Left ventricle myocardium inferior (tissue), 1 donor: ENCODE data around the gene GABBR2. TPM values are rescaled to one million over a fixed set of nuclear protein-coding genes. Genes with fewer than 3 reads are reported as not detected.
A peak's percentile ranks its signal among the peaks of the same experiment; 100 is the strongest.
"Not testable (repeated sequence)": the region's sequence is repeated elsewhere in the genome, so short reads cannot be mapped to it uniquely, and the experiment has no call there.

Source experiments
- DNase-seq: peaks from one replicate; pipeline ENCODE4 v3.0.0-alpha.2; 2020
- H3K27ac ChIP-seq: fragments of 200-600 bp; replicated peaks from 2 replicates; pipeline ENCODE4 v1.8.0; 2021
- H3K27me3 ChIP-seq: fragments of 200-600 bp; 2 replicates; pipeline ENCODE4 v1.8.0; 2021; ENCODE audit warnings: low read depth
- H3K36me3 ChIP-seq: fragments of 200-600 bp; 2 replicates; pipeline ENCODE4 v1.8.0; 2021
- H3K4me1 ChIP-seq: fragments of 200-600 bp; 2 replicates; pipeline ENCODE4 v1.8.0; 2021
- H3K4me3 ChIP-seq: fragments of 200-600 bp; 2 replicates; pipeline ENCODE4 v1.8.0; 2021; ENCODE audit warnings: mild to moderate bottlenecking, moderate library complexity
- H3K9me3 ChIP-seq: fragments of 200-600 bp; replicated peaks from 2 replicates; pipeline ENCODE4 v1.8.0; 2021
- intact Hi-C: fragments of 100-400 bp; cut with micrococcal nuclease; formaldehyde crosslinking; loops from one replicate; pipeline ENCODE4 v1.11.0; 2022
- total RNA-seq: library from RNA; stranded (reverse); fragmentation: NEBNext Ultra II Directional; extraction: Animal tissue kit (Norgen Biotek cat#: 25700); gene quantifications from one replicate; pipeline ENCODE4 v1.2.1, GENCODE V29; 2021
- TF ChIP-seq, protein P1 (sequence below): fragments of 200-600 bp; IDR thresholded peaks from 2 replicates; pipeline ENCODE4 v1.8.0; 2021; ENCODE audit warnings: antibody characterized with exemption, mild to moderate bottlenecking, borderline replicate concordance
- donor health status: DM: no; HTN: yes; CAD: no; lungs with severe emphysema.

GABBR2 gene
- total RNA-seq, 1 donor from 2014 or later = 1.1 TPM

- TF ChIP-seq, protein P1, sequence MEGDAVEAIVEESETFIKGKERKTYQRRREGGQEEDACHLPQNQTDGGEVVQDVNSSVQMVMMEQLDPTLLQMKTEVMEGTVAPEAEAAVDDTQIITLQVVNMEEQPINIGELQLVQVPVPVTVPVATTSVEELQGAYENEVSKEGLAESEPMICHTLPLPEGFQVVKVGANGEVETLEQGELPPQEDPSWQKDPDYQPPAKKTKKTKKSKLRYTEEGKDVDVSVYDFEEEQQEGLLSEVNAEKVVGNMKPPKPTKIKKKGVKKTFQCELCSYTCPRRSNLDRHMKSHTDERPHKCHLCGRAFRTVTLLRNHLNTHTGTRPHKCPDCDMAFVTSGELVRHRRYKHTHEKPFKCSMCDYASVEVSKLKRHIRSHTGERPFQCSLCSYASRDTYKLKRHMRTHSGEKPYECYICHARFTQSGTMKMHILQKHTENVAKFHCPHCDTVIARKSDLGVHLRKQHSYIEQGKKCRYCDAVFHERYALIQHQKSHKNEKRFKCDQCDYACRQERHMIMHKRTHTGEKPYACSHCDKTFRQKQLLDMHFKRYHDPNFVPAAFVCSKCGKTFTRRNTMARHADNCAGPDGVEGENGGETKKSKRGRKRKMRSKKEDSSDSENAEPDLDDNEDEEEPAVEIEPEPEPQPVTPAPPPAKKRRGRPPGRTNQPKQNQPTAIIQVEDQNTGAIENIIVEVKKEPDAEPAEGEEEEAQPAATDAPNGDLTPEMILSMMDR = no peak
- DNase-seq = no peak
- intact Hi-C loops = loop anchor here (10.0 kb wide), 1 partner anchor 57 kb away; no protein-coding TSS in a partner anchor
- Histone ChIP-seq H3K4me1 (peaks cover 33% of the 10 kb centered on the region), H3K27me3 (peaks cover 4% of the 10 kb centered on the region), H3K27ac (peak overlapping the region; percentile 74), H3K9me3 (no peaks in the 10 kb centered on the region), H3K36me3 (no peaks in the 10 kb centered on the region), H3K4me3 (no peak overlapping the region)
These were observed 206.9 kb downstream of the GABBR2 start for GRCh38 chr9:98501819-98502218.

- not testable (repeated sequence) for H3K9me3 ChIP-seq, H3K36me3 ChIP-seq, DNase-seq, H3K4me3 ChIP-seq, H3K27me3 ChIP-seq, H3K27ac ChIP-seq
- peaks cover 33% of the 10 kb centered on the region for H3K4me1 ChIP-seq
- intact Hi-C loops = loop anchor here (10.0 kb wide), 1 partner anchor 56 kb away; no protein-coding TSS in a partner anchor
These were observed 207.5 kb downstream of the GABBR2 start for GRCh38 chr9:98501259-98501658.

DNA sequence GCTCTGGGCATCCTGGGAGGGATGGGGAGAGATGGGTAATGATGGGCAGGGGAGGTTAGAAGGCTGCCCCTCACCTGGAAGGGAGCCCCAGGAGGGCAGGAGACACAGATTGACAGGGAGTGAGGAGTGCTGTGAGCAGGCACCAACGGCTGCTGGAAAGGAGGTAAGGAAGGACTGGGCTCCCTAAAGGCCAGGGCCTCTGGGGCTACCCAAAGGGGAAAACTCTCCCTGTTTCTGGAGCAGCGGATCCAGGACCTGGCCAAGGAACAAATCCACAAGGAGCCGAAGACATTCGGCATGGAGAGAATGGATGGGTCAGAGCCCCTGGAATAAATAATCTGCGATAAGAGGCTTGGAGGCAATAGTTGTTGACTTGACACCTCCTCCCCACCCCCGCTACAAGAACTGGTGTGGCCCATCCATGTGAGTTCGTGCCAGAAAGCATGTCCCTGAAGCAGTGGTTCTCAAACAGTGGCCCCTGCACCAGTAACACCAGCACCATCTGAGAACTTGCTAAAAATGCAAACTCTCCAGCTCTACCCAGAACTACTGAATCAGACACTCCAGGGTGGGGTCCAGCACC is 208.3 kb downstream of the GABBR2 start:
- TF ChIP-seq, protein P1 = no peak
- intact Hi-C loops = loop anchor here (10.0 kb wide), 1 partner anchor 56 kb away; no protein-coding TSS in a partner anchor
- no peak for DNase-seq
- Histone ChIP-seq H3K36me3 (no peaks in the 10 kb centered on the region), H3K9me3 (no peaks in the 10 kb centered on the region), H3K4me1 (peaks cover 33% of the 10 kb centered on the region), H3K27ac (no peak overlapping the region), H3K4me3 (no peak overlapping the region), H3K27me3 (no peaks in the 10 kb centered on the region)

DNA sequence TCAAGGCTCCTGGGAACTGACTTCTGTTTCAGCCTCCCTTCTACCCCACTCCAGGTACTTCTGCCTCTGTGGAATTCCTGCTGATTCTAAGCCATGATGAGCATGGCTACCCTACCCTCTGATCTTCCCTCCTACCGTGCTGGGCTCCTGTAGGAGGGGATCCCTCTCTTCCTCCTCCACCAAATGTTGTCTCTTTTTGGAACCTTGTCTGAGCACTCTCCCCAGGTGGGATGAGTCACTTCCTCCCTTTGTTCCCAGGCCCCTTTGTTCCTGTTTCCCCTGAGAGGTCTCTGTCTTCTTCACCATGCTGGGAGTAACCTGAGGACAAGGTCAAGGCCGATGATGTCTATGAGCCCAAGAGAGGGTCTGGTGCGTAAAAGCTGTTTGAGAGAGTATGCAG is 213.2 kb downstream of the GABBR2 start:
- intact Hi-C loops = no loop called here
- TF ChIP-seq, protein P1 = no peak
- H3K9me3 ChIP-seq = peaks cover 6% of the 10 kb centered on the region
- H3K36me3 ChIP-seq = no peaks in the 10 kb centered on the region
- H3K27ac ChIP-seq = no peak overlapping the region
- no peaks in the 10 kb centered on the region for H3K27me3 ChIP-seq
- peaks cover 11% of the 10 kb centered on the region for H3K4me1 ChIP-seq
- no peak for DNase-seq
- H3K4me3 ChIP-seq = no peak overlapping the region

GRCh38 chr9:98494852-98495251 is 213.9 kb downstream of the GABBR2 start:
- H3K27ac ChIP-seq = no peak overlapping the region
- no peaks in the 10 kb centered on the region for H3K27me3 ChIP-seq
- H3K36me3 ChIP-seq = no peaks in the 10 kb centered on the region
- H3K9me3 ChIP-seq = peaks cover 6% of the 10 kb centered on the region
- no peak for DNase-seq
- H3K4me1 ChIP-seq = peaks cover 11% of the 10 kb centered on the region
- intact Hi-C loops = no loop called here
- TF ChIP-seq, protein P1 = no peak
- no peak overlapping the region for H3K4me3 ChIP-seq

- Histone ChIP-seq H3K27me3 (no peaks in the 10 kb centered on the region), H3K9me3 (peaks cover 6% of the 10 kb centered on the region), H3K4me3 (no peak overlapping the region), H3K27ac (peak overlapping the region; percentile 42), H3K4me1 (peaks cover 11% of the 10 kb centered on the region), H3K36me3 (no peaks in the 10 kb centered on the region)
- TF ChIP-seq, protein P1 = no peak
- peak; percentile 23 for DNase-seq
- intact Hi-C loops = no loop called here
These were observed 216.9 kb downstream of the GABBR2 start for GRCh38 chr9:98491828-98492227.
